GM23248 (cell line): Measurements from ENCODE around the gene TARBP2.

Source experiments
- EZH2 ChIP-seq: fragments of 200-600 bp; sonication (generic); IDR thresholded peaks from 2 replicates; pipeline ENCODE4 v1.6.1; 2018; ENCODE audit warnings: antibody characterized with exemption, mild to moderate bottlenecking; ENCODE audit not compliant: insufficient read depth, poor library complexity, severe bottlenecking
- EZH2phosphoT487 ChIP-seq: fragments of 200-600 bp; sonication (generic); IDR thresholded peaks from 2 replicates; pipeline ENCODE4 v1.6.1; 2018; ENCODE audit warnings: antibody characterized with exemption, moderate library complexity, mild to moderate bottlenecking, low read depth; ENCODE audit not compliant: insufficient read depth

DNA sequence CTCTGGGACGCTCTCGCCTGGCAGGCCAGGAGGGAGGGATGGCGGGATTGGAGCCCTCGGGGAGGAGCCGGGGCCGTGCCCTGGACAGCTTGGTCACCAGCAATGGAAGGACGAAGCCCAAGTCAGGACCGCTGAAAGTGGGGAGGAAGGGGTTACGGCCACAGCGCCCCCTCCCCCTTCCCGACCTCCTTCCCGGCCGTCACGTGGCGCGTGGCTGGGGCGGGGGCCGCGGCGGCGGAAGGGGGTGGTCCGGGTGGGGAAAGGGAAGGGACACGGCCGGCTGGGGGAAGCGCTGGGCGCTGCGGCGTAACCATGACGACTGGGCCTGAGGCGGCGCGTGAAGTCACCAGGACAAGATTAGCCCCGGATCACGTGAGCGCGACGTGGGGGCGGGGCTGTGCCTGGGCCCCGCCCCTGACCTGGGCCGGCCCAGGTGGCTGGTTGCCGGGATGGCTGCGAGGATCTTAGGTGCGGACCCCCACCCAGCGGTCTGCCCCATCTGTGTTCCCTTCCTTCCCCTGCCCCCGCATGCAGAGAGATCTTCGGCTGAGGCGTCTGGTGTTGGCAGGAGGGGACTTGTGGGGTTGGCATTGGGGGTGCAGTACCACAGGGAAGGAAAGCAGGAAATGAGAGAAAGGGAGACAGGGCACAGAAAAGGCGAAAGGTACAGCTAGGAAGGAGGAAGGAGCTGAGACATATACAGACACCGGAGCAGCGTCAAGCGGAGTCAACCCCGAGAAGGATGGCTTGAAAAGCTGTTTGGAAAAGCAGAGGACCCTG, 8.1 kb upstream of the TARBP2 start:
- no peak for TF ChIP-seq EZH2
- TF ChIP-seq EZH2phosphoT487: no peak
